GM04504 (cell line): Measurements from ENCODE around the gene YKT6.
"Not testable (repeated sequence)": the region's sequence is repeated elsewhere in the genome, so short reads cannot be mapped to it uniquely, and the experiment has no call there.

Experiments
- DNase-seq: peaks from one replicate; pipeline ENCODE4 v3.0.0-alpha.2; 2012; ENCODE audit warnings: low read depth

The YKT6 gene

DNA sequence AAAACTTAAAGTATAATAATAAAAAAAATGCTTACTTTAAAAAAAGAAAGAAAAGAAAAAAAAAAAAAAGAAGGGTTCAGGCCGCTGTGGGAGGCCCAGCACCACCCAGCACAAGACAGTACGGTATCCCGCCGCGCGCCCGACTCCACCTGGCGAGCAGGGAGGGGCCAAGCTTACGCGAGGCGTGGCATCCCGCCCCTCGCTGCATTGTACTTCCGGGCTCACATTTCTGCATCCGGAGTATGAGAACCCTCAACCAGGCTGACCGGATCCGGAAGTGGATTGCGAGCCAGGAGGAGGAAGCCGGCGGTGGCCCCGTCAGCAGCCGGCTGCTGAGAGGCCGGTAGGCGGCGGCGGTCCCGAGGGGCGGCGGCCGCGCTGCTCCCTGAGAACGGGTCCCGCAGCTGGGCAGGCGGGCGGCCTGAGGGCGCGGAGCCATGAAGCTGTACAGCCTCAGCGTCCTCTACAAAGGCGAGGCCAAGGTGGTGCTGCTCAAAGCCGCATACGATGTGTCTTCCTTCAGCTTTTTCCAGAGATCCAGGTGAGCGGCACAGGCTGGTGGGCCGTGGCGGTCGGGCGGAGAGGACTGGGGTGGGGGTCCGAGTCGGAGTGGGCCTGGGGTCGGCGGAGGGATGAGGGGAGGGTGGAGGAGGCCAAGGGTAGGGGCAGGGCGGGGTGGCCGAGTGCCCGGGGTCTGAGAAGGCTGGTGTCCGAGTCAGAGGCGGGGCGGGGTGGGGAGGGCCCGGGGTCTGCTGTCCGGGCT, at the start of gene YKT6:
TSS of gene YKT6 (plus strand) at position 280 of the 763 bp plus-strand sequence. CDS start at position 438, 158 bp downstream.
- peak; percentile 84 for DNase-seq

GRCh38 chr7:44151956-44152355, 48.8 kb upstream of the YKT6 start:
- no peak for DNase-seq

DNA sequence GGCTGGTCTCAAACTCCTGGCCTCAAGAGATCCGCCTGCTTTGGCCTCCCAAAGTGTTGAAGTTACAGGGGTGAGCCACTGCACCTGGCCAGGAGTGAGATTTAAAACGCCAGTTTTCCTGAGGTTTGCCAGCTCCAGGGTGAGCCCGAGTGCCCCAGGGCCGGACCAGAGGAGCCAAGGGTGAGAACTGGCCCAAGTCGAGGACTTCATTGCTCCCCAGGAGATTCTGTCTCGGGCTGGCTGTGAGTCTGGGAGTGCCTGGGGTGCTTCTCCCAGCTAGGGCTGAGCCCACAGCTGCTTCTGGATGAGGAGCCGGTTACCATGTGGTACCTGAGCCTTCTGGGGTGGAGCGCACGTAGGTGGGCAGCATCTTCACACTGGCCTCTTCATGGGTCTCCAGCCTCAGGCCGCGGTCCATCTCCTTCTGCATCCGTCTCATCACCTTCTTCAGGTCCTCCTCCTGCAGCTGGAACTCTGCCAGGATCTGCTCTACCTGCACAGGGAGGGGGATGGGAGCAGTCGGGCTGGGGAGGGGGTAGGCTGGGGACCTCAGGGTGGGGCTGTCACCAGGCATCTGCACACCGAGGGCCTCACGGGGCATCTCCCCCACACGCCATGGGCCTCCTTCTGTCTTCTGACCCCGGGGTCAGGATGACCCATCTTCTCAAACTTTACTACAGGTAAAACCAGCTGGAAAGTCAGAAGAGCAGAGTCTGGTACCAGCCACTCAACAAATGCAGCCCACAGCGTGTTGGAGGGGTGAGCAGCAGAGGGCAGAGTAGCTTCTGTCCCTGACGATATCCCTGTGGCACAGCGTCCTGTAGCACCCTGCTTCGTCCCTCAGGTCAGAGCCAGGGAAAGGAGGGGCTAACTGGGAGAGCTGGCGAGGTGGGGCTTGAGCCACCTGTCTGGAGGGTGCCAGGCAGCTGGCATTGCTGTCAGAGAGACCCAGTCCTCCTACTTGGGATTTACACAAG, 47.5 kb upstream of the YKT6 start:
- DNase-seq, result no peak

DNA sequence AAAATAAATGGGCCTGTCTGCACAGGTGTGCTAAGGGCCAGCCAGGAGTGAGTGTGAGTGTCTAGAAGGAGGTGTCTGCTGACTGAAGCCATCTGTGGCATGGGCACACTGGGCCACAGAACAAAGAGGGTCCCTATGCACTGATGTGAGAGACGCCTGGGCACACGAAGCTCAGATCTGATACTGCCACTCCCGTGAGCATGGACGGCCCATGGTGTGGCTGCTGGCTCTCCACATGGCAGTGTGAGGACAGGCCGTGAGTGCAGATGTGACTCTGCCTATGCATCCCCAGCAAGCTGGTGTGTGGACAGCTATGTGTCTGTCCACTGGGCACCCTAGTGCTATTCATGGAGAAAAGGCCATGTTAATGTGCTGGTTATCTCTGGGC, 46.8 kb upstream of the YKT6 start:
- DNase-seq, result no peak

- no peak for DNase-seq
These were observed 46.1 kb upstream of the YKT6 start for GRCh38 chr7:44154703-44155102.

- no peak for DNase-seq
These were observed 45.3 kb upstream of the YKT6 start for GRCh38 chr7:44155191-44156185.

DNA sequence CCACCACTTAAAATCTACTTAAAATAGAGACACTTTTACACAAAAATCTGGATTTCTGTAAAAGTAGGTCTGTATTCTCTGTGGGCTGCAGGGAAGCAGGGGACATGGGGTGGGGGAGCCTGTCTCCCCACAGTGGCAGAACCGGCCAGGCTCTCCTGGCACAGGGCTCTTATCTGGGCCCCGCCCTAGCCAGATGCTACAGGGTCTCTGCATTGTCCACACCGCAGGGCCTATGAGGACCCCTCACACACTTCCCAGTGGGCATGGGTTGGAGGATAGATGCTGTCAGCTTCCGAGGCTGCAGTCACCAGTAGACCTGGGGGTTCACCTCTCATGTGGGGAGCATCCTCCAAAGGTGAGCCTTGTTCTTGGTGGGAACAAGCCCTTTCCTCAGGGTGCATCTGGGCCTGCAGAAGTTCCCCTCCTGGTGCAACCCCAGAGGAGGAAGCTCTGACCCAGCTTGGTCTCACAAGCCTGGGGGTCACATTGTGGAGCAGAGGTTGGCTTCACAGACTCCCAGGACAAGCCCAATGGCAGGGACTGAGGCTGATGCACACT, 44.2 kb upstream of the YKT6 start:
- no peak for DNase-seq

DNA sequence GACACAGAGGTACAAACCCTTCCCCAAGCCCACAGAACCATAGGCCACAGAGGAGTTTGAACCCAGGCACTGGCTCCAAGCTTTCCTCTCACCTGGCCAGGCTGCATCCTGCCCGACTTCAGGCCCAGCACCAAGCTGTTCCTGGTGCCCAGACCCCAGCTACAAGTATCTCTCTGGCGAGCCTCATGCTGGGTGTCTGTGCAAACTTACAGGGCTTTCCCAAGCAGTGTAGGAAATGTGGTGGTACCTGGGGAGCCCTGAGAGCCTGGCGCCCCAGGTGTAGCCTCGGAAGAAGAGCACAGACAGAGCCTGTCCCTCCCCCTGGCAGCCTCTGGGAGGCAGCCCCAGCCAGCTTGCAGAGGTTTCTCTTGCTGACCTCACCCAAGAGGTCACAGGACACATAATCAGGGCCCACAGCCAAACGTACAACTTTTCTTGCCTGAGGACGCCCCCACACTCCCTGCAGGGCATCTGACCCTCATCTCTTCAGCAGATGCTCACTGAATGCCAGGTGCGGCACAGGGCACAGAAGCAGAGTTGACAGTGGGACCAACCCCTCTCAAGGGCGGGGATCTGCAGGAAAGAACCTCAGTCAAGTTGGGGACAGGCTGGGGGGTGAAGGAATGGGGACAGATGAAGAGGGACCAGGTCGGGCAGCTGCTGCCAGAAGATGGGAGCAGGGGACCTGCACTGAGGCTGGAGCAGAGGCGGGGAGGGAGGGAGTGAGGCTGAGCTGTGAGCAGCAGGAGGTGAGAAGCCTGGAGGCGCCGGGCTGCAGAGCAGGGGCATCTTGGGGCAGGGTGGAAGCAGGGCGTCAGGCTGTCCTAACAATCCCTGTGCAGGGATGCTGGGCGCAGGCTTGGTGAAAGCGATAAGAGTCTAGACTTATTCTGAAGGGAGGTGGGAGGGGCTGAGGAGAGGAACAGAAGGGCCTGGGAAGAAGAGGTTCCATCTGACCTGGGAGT, 43.4 kb upstream of the YKT6 start:
- DNase-seq, result no peak

GRCh38 chr7:44158096-44158872, 42.5 kb upstream of the YKT6 start:
- no peak for DNase-seq

DNA sequence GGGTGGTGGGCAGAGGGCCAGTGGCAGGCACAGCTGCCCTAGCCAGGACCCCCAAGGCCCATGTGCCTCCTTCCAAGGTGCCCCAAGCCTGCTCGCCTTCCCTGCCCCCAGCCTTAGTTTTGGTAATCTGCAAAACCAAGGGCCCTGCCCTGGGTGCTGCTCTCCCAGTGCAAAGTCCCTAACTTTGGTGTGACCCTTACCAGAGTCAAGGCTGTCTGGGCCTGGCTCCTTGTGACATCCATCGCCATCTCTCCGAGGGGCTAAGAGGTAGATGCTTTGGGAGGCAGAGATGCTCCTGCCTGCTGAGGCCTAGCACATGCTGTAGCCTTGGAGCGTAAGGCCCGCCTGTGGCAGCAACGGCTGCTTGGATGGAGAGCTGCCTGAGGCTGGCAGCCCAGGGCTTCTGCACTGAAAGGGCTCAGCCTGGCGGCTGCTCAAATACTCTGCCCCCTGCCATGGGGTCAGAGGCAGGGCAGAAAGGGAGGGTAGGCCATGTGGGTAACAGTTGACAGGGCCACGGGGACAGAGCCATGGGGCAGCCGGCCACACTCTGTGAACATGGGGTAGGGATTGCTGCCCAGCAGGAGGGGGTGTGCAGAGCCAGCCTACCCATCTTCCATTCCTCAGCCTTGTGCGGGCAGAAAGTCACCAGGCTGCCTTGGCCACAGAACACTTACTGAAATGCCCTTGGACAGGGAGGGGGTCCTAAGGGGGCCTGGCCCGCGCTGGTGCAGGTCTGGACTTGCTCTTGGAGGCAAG, 41.7 kb upstream of the YKT6 start:
- no peak for DNase-seq

GRCh38 chr7:44159824-44160630, 40.8 kb upstream of the YKT6 start:
- DNase-seq, result no peak

- no peak for DNase-seq
These were observed 39.4 kb upstream of the YKT6 start for GRCh38 chr7:44161371-44161770.

- DNase-seq, result no peak
These were observed 38.6 kb upstream of the YKT6 start for GRCh38 chr7:44162179-44162578.

DNA sequence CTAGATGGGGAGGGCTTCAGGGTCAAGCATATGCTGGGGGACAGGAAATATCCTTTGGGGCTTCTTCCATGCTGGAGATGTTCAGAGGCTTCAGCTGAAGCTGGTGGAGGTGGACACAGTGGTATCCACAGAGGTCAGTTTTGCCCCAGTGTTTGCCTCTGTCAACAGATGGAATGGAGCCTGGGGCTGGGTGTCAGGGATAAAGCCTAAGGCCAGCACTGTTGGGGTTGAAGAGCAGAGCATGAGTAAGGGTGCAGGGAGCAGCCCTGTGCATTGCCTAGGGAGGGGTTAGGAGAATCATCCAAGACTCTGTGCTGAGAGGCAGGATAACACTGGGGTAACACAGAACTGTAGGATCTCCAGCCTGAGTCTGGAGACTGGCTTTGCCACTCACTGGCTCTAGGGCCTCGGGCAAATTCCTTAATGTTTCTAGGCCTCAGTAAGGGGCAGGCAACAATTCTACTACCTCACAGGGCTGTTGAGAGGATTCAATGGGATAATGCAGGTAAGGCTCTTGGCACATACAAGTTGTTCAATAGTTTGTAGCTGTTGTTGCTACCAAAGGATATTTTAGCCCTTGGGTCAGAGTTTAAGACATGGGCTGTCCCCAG, 37.9 kb upstream of the YKT6 start:
- DNase-seq, result no peak

DNA sequence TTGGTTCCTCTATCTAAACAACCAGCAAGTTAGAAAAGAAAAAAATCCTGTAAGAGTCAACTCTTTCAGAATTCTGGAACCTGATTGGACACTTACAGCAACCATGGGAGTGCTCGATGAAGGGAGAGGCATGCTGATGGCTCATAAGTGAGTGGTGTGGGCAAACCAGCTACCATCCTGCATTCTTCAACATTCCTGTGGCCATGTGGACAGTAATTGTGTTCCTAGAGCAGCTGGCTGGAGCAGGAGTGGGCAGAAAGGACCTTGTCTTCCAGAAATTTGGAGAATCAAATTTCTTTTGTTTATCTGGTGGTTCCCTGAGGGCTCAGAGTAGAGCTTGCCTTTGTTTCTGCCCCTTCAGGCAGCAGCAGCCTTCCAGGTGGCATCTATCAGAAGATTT, 37.2 kb upstream of the YKT6 start:
- peak; percentile 78 for DNase-seq

- no peak for DNase-seq
These were observed 32.9 kb upstream of the YKT6 start for GRCh38 chr7:44167920-44168319.

DNA sequence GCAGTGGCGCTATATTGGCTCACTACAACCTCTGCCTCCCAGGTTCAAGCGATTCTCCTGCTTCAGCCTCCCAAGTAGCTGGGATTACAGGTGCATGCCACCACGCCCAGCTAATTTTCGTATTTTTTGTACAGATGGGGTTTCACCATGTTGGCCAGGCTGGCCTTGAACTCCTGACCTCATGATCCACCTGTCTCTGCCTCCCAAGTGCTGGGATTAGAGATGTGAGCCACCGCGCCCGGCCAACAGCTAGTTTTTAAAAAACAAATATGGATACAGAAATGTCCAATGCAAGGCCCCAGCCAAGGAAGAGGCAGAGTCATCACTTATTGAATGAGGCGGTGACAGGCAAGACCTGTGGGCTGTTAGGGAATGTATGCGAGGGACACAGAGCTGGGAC, 28.9 kb upstream of the YKT6 start:
- DNase-seq, result not testable (repeated sequence)
